GM10847 (cell line): Measurements from ENCODE around the gene TPCN1.

Experiments
- POLR2A ChIP-seq: IDR thresholded peaks from 2 replicates; pipeline ENCODE4 v1.6.1; 2011; ENCODE audit not compliant: insufficient read length; ENCODE audit errors: extremely low read depth

TPCN1 gene

DNA sequence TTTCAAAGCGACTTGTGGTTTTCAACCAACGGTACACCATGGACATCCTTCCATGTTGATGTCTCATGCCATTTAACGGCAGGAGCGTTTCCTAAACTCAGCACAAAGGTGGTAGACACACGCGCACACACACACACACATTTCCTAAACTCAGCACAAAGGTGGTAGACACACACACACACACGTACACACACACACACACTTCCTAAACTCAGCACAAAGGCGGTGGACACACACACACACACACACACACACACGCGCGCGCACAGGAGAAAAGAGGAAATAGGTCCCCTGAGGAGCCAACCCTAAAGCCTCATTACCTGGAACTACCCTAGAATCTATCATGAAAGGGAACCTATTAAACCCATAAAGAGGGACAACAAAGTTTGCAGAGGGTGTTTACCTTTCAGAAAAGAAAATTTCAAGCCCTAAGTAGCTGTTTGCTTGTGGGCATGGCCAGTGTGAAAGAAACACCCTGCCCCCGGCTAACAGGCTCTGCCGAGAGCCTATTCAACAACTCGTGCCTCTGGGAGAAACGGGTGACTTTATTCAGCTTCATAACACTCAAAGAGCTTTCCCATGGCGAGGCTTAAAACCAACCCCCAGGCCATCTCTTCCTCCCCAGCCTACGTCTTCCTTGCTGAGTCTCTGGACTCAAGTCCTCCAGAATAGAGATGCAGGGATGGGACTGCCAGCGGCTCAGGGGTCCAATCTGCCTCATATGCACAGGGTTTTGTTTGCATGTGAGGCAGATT lies 81.8 kb downstream of the TPCN1 start:
- no peak for TF ChIP-seq POLR2A

DNA sequence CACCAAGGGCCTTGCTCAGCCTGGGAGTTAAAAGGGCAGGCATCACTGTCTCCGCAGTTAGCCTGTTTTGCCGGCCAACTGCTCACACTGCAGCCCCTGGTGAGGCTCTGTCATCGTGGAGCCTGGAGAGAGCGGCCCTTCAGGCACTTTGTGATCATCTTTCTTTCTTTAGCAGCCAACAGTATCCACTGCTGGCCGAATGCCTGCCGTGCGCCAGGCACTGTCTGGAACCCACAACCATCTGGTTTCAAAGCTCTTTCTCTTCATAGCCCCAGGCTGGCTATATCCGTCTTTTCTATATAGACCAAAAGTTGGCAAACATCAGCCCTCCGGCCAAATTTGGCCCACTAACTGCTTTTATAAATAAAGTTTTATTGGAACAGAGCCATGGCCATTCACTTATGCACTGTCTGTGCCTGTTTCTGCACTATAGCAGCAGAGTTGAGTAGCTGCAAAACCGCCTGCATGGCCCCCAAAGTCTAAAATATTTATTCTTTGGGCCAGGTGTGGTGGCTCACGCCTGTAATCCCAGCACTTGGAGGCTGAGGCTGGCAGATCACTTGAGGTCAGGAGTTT lies 84.1 kb downstream of the TPCN1 start:
- TF ChIP-seq POLR2A: no peak

DNA sequence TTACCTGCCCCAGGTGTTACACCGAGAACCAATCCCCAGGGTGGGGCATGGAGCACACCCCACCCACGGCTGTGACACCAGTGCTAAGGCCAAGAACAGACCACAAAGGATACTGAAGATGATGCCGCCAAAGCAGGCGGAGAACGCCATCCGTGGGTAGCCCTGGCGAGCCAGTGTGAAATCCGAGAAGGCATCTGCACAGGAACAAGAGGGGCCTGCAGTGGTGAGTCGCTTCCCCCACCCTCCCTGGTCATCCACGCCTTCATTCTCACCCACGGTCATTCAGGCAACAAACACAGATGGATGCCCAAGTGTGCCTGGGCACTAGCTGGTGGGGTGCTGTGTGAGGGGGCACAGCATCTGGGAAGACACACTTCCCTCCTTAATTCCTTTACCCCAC lies 85.1 kb downstream of the TPCN1 start:
- no peak for TF ChIP-seq POLR2A

DNA sequence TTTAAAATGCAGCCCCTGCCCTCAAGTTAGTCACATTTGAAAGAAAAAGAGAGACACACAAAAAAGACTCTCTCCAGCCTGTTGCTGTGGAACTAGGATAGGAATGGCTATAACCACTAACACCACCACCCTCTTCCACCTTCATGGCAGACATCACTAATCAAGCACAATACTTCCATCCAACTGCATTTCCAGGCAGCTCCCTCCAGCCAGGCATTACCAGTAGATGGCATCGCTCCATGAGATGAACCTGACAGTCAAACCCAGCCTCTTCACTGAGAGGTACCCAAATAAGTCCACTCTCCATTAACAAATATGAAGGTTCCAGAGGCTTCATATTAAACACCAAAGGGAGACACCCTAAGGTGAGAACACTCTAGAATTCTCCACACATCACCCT lies 89.2 kb downstream of the TPCN1 start:
- TF ChIP-seq POLR2A: no peak

DNA sequence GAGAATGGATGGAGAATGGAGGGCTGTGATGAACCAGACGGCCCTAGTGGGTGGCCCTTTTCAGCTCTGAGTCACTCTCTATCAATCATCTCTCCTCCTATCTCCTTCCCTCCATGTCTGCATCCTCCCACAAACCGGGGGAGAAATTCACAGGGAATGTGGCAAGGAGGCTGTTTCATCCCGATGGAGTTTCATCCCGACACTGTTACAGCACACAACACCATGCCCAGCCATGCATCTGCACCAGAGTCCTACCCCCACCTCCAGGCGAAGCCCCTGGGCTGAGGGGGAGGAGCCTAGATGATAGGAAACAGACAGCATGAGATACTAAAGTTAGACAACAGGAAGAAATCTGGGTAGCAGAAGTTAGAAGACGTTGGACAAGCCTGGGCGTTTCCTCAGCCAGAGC lies 92.9 kb downstream of the TPCN1 start:
- TF ChIP-seq POLR2A: no peak

DNA sequence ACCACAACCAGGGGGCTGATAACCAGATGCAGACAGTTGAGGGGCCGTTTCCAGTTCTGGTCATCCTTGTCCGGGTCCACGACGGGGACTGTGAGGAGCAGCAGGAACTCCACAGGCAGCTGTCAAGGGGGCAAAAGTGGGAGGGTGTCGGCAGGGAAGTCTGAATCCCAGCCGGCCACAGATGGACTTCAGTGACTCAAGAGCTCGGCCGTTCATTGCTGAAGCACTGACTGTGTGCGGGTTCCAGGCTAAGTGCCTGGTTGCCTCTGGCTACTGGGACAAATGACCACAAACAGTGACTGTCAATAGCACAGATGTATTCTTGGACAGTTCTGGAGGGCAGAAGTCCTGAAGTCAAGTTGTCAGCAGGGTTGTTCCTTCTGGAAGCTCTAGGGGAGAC lies 94.1 kb downstream of the TPCN1 start:
- TF ChIP-seq POLR2A: no peak

DNA sequence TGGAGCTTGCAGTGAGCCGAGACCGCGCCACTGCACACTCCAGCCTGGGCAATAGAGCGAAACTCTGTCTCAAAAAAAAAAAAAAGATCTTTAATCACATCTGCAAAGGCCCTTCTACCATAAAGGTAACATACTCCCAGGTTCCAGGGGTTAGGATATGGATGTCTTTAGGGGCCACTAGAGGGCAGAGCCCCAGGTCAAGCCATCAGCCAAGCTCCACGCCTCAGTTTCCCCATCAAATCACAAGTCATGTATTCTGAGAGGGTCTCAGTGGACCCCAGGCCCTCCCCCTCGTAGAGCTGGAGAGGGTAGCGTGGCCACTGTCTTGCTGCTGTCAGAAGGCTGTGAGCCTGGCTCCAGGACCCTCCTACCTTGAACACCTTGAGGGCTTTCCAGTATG lies 94.9 kb downstream of the TPCN1 start:
- TF ChIP-seq POLR2A: no peak

DNA sequence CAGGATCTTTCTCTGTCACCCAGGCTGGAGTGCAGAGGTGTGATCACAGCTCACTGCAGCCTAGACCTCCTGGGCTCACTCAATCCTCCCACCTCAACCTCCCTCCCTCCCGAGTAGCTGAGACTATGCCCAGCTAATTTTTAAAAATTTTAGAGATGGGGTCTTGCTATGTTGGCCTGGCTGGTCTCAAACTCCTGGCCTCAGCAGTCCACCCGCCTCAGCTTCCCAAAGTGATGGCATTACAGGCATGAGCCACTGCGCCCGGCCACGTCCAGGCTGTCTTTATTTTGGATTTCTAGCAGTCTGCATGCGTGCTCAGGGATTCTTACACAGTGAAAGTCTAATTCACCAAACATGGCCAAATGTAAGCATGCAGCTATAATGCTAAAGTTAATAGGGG lies 95.9 kb downstream of the TPCN1 start:
- no peak for TF ChIP-seq POLR2A

DNA sequence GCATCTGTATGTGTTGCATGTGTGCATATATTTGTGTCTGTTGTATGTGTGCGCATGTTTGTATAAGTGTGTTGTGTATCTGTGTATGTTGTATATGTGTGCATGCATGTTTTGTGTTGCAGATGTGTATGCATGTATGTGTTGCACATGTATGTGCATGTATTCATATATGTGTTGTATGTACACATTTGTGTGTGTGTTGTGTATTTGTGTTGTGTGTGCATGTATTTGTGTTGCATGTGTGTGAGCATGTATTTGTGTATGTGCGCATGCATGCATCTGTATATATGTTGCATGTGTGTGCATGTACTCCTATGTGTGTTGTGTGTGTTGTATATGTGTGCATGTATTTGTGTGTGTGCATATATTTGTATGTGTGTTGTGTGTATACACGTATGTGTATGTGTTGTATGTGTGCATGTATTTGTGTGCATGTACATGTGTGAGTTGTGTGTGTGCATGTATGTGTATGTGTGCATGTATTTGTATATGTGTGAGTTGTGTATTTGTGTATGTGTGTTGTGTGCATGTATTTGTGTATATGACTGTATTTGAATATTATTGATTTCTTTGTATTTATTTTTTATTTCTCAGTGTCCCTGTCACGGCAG lies 96.9 kb downstream of the TPCN1 start:
- TF ChIP-seq POLR2A: no peak

DNA sequence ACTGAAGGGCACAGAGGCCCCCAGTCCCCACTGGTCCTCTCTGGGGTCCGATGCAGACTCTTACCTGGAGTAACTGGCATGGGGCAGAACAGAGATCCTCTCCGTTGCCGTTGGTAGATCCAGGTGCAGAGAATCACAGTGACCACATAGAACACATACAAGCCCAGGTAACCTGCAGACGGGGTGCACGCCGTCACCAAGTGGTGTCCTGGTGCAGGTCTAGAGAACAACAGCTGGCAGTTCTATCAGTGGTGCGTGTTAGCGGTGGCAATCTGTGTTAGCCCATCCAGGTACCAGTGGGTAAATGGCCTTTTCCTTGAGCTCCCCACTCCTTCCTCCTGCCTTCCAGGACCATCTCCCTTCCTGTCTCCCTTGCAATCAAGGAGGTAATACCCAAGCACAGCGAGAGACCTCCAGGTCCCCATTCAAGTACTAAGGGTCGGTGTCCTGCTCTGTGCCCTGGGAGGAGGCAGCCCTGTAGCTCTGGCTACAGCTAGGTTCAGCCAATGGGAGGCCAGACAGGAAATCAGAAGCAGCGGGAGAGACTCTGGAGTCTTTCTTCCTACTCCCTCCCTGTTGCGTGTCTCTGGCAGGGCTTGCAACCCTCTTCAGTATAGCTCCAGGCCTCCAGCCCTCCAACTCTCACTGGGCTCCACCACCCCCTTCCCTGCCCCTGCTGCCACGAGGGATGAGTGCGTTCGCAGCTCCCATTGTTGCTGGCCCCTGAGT lies 97.8 kb downstream of the TPCN1 start:
- TF ChIP-seq POLR2A: no peak

DNA sequence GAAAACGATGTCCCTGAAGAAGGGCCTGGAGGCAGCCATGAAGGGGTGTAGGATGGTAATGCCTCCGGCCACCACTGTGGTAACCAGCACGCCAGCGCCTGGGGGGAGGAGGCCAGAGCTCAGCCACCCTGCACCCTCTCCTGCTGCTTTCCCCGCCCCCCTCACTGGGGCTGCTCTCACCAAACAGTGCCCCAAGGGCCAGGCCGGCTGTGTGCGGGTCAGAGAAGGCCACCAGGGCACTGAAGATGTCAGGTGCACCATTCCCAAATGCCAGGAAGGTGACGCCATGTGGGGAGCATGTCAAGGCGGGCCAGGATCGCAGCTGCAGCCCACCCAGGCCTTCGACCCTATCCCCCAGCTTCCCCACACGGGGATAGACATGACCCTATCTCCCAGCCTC lies 99.1 kb downstream of the TPCN1 start:
- no peak for TF ChIP-seq POLR2A

DNA sequence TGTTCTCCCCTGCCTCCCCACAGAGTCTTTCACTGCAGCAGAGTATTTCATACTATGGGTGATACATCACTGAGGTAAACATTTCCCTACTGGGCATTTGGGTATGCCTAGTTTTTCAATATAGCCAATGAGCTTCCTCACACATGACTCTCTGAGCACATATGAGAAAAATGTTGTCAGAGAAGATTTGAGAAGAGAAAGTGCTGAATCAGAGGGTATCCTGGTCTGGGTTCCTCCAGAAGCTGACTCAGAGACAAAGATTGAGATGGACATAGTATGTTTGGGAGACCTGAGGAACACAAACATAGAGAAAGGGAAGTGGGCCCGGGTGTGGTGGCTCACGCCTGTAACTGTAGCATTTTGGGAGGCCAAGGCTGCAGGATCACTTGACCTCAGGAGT lies 101.1 kb downstream of the TPCN1 start:
- no peak for TF ChIP-seq POLR2A

DNA sequence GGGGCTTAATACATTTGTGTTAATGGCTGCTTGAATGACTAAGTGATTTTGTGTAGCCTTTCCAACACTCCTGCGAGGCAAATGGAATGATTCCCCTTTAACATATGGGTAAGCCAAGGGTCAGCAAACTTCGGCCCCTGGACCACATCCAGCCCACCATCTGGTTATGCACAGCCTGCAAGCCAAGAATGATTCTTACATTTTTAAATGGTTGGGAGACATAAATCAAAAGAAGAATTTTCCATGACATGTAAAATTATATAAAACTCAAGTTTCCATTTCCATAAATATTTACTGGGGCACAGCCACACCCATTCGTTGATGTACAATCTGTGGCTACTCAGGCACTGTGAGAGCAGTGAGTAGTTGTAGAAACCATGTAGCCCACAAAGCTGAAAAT lies 104.7 kb downstream of the TPCN1 start:
- TF ChIP-seq POLR2A: no peak

DNA sequence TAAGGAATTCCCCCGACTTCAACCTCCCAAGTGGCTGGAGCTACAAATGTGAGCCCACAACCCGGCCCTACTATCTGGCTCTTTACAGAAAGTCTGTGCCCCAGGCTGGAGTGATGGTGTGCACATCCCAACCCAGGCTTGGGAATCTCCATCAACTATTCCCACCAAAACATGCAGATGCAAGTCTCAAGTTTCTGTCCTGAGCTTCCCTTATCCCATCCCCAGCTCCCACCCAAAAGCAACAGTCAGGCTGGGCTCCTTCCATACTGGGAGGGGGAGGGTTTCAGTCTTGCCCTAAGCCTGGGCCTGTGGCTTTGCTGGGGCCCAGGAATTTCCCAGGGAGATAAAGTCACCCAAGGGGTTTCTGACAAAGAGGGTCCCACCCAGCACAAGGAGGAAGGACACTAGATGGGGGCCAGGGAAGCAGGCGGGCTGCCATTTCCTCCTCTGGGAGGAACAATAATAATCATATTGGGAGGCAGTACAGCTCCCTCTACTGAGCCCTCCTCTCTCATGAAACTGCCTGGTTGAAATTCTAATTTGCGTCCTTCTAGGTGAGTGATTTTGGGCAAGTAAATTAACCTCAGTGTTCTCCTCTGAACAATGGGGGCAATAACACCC lies 105.6 kb downstream of the TPCN1 start:
- TF ChIP-seq POLR2A: no peak

DNA sequence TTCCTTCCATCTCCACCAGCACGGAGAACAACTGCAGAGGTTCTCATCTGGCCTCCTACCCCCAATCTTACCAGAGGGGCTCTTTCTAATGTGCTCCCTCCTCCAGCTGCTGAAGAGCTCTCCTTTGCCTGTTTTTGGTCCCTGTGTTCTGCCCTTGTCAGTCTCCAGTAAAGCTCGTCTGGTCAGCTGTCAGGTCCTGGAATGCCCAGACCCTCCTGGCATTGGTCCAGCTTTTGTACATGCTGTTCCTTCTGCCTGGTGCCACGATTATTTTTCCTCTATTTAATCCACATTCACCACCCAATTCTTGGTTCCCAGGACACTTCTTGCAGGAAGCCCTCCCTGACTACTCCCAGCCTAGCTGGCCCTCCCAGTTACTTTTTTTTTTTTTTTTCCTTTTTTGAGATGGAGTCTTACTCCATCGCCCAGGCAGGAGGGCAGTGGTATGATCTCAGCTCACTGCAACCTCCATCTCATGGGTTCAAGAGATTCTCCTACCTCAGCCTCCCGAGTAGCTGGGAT lies 107.2 kb downstream of the TPCN1 start:
- TF ChIP-seq POLR2A: no peak

DNA sequence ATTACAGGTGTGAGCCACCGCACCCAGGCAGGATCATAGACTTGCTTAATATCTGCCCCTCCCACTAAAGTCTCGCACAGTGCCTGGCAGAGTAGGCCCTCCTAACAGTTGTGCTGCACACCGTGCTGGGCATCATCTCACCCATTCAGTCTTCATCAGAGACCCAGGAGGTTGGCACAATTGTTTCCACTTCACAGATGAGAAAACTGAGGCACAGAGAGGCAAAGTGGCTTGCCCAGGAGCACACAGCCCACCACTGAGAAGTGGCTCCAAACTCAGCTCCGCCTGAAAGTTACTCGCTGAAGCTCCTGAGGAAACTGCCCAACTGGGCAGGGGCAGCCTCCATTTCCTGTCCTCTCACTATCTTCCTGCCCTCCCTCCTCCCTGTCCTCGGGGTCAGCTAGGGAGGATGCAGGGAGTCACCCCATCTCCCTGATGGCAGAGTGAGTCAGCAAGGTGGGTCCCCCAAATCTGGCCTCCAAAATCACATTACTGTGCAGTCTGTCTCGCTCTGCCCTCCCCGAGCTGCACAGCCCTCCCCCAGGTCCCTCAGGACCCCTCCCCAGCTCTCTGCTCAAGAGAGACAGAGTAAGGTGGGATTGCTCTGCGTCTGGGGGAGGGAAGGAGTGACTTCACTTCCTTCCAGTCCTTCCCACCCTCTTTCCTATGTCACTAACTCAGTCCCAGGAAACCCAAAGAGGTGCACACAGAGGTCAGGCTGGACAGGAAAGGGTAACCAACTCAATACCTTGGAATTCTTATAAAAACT lies 107.9 kb downstream of the TPCN1 start:
- TF ChIP-seq POLR2A: no peak
